GM21576 (cell line): ENCODE data around the gene PTPRC.

ENCODE experiments used
- ATAC-seq: cut with Tn5 transposase; IDR thresholded peaks from one replicate; pipeline ENCODE4 v1.9.1; 2021; ENCODE audit warnings: mild to moderate bottlenecking, moderate library complexity; ENCODE audit not compliant: unreplicated experiment

The PTPRC gene

GRCh38 chr1:198806861-198807260, 168.0 kb downstream of the PTPRC start:
- ATAC-seq = no peak
